ENCODE results near the gene ANKS1B. TPM values are rescaled to one million over a fixed set of nuclear protein-coding genes. Genes with fewer than 3 reads are reported as not detected.

The ANKS1B gene
- total RNA-seq, 1 donor from 2014 or later = 11.3 TPM

GRCh38 chr12:99133401-99133800 lies 851.3 kb downstream of the ANKS1B start:
- Mint-ChIP-seq H3K4me3 (ENCODE audit: unreplicated experiment) (no peak overlapping the region), H3K27ac (ENCODE audit: unreplicated experiment) (no peak overlapping the region), H3K4me1 (ENCODE audit: low read depth, unreplicated experiment) (no peaks in the 10 kb centered on the region), H3K27me3 (ENCODE audit: unreplicated experiment) (no peaks in the 10 kb centered on the region), H3K36me3 (ENCODE audit: unreplicated experiment) (no peaks in the 10 kb centered on the region), H3K9me3 (ENCODE audit: unreplicated experiment) (peaks cover 2% of the 10 kb centered on the region)
- TF ChIP-seq CTCF (IDR thresholded peaks at IDR 0.05; ENCODE audit: partially characterized antibody, unreplicated experiment) = no peak
- DNase-seq = no peak

GRCh38 chr12:99131751-99132199 lies 853.0 kb downstream of the ANKS1B start:
- DNase-seq = peak; percentile 79
- peaks cover 2% of the 10 kb centered on the region for H3K9me3 Mint-ChIP-seq (ENCODE audit: unreplicated experiment)
- H3K27me3 Mint-ChIP-seq (ENCODE audit: unreplicated experiment) = no peaks in the 10 kb centered on the region
- H3K27ac Mint-ChIP-seq (ENCODE audit: unreplicated experiment) = no peak overlapping the region
- no peaks in the 10 kb centered on the region for H3K36me3 Mint-ChIP-seq (ENCODE audit: unreplicated experiment)
- H3K4me1 Mint-ChIP-seq (ENCODE audit: low read depth, unreplicated experiment) = no peaks in the 10 kb centered on the region
- TF ChIP-seq CTCF (IDR thresholded peaks at IDR 0.05; ENCODE audit: partially characterized antibody, unreplicated experiment) = no peak
- no peak overlapping the region for H3K4me3 Mint-ChIP-seq (ENCODE audit: unreplicated experiment)

GRCh38 chr12:99130808-99131553 lies 853.8 kb downstream of the ANKS1B start:
- no peaks in the 10 kb centered on the region for H3K4me1 Mint-ChIP-seq (ENCODE audit: low read depth, unreplicated experiment)
- no peaks in the 10 kb centered on the region for H3K36me3 Mint-ChIP-seq (ENCODE audit: unreplicated experiment)
- DNase-seq = no peak
- H3K27me3 Mint-ChIP-seq (ENCODE audit: unreplicated experiment) = no peaks in the 10 kb centered on the region
- no peak for TF ChIP-seq CTCF (IDR thresholded peaks at IDR 0.05; ENCODE audit: partially characterized antibody, unreplicated experiment)
- H3K27ac Mint-ChIP-seq (ENCODE audit: unreplicated experiment) = no peak overlapping the region
- no peak overlapping the region for H3K4me3 Mint-ChIP-seq (ENCODE audit: unreplicated experiment)
- peaks cover 2% of the 10 kb centered on the region for H3K9me3 Mint-ChIP-seq (ENCODE audit: unreplicated experiment)

GRCh38 chr12:99128246-99128802 lies 856.4 kb downstream of the ANKS1B start:
- Mint-ChIP-seq H3K4me1 (ENCODE audit: low read depth, unreplicated experiment) (no peaks in the 10 kb centered on the region), H3K4me3 (ENCODE audit: unreplicated experiment) (no peak overlapping the region), H3K27me3 (ENCODE audit: unreplicated experiment) (no peaks in the 10 kb centered on the region), H3K36me3 (ENCODE audit: unreplicated experiment) (no peaks in the 10 kb centered on the region), H3K27ac (ENCODE audit: unreplicated experiment) (no peak overlapping the region), H3K9me3 (ENCODE audit: unreplicated experiment) (no peaks in the 10 kb centered on the region)
- no peak for DNase-seq
- TF ChIP-seq CTCF (IDR thresholded peaks at IDR 0.05; ENCODE audit: partially characterized antibody, unreplicated experiment) = no peak

GRCh38 chr12:99122959-99123358 lies 861.8 kb downstream of the ANKS1B start:
- H3K27ac Mint-ChIP-seq (ENCODE audit: unreplicated experiment) = no peak overlapping the region
- no peak overlapping the region for H3K4me3 Mint-ChIP-seq (ENCODE audit: unreplicated experiment)
- peaks cover 6% of the 10 kb centered on the region for H3K4me1 Mint-ChIP-seq (ENCODE audit: low read depth, unreplicated experiment)
- no peaks in the 10 kb centered on the region for H3K27me3 Mint-ChIP-seq (ENCODE audit: unreplicated experiment)
- H3K36me3 Mint-ChIP-seq (ENCODE audit: unreplicated experiment) = no peaks in the 10 kb centered on the region
- H3K9me3 Mint-ChIP-seq (ENCODE audit: unreplicated experiment) = no peaks in the 10 kb centered on the region
- DNase-seq = no peak
- no peak for TF ChIP-seq CTCF (IDR thresholded peaks at IDR 0.05; ENCODE audit: partially characterized antibody, unreplicated experiment)

All from glutamatergic neuron (in vitro differentiated cells).